H9 (cell line): Measurements from ENCODE around the gene SLX4IP. TPM values are rescaled to one million over a fixed set of nuclear protein-coding genes. Genes with fewer than 3 reads are reported as not detected.

ENCODE experiments used
- DNase-seq: peaks from one replicate; pipeline ENCODE4 v3.0.0-alpha.2; 2017
- H2AFZ ChIP-seq: one replicate; pipeline ENCODE4 v1.6.1; 2013; ENCODE audit warnings: mild to moderate bottlenecking, low read length, control low read depth, moderate library complexity
- H2AK5ac ChIP-seq: 2 replicates; pipeline ENCODE4 v1.6.1; 2013; ENCODE audit warnings: low read length, control low read depth, mixed read lengths; ENCODE audit not compliant: insufficient read length
- H2BK120ac ChIP-seq: one replicate; pipeline ENCODE4 v1.6.1; 2013; ENCODE audit warnings: low read depth, mild to moderate bottlenecking, low read length, control low read depth, inconsistent platforms; ENCODE audit not compliant: poor library complexity, severe bottlenecking
- H2BK12ac ChIP-seq: 2 replicates; pipeline ENCODE4 v1.6.1; 2013; ENCODE audit warnings: low read length, control low read depth, mixed read lengths, low read depth; ENCODE audit not compliant: insufficient read length
- H2BK15ac ChIP-seq: 2 replicates; pipeline ENCODE4 v1.6.1; 2013; ENCODE audit warnings: low read depth, low read length, control low read depth
- H2BK20ac ChIP-seq: one replicate; pipeline ENCODE4 v1.6.1; 2013; ENCODE audit warnings: low read depth, mild to moderate bottlenecking, low read length, control low read depth, inconsistent platforms; ENCODE audit not compliant: poor library complexity, severe bottlenecking
- H2BK5ac ChIP-seq: 2 replicates; pipeline ENCODE4 v1.6.1; 2013; ENCODE audit warnings: low read length, control low read depth, mixed read lengths; ENCODE audit not compliant: insufficient read length
- H3K14ac ChIP-seq: 2 replicates; pipeline ENCODE4 v1.6.1; 2013; ENCODE audit warnings: low read length, control low read depth; ENCODE audit not compliant: insufficient read depth
- H3K18ac ChIP-seq: 2 replicates; pipeline ENCODE4 v1.6.1; 2013; ENCODE audit warnings: low read depth, mild to moderate bottlenecking, mixed read lengths, low read length, control low read depth; ENCODE audit not compliant: insufficient read length
- H3K23ac ChIP-seq: 2 replicates; pipeline ENCODE4 v1.6.1; 2013; ENCODE audit warnings: low read length, control low read depth, mixed read lengths, low read depth; ENCODE audit not compliant: insufficient read length
- H3K23me2 ChIP-seq: 2 replicates; pipeline ENCODE4 v1.6.1; 2013; ENCODE audit warnings: low read depth, mild to moderate bottlenecking, mixed read lengths, low read length, control low read depth; ENCODE audit not compliant: insufficient read length, poor library complexity, severe bottlenecking
- H3K27ac ChIP-seq: 2 replicates; pipeline ENCODE4 v1.5.1; 2013; ENCODE audit warnings: low read length, control low read depth, mixed read lengths, low read depth; ENCODE audit not compliant: insufficient read length
- H3K27me3 ChIP-seq: 2 replicates; pipeline ENCODE4 v1.6.1; 2013; ENCODE audit warnings: low read length, control low read depth, inconsistent platforms; ENCODE audit not compliant: insufficient read depth
- H3K4ac ChIP-seq: 2 replicates; pipeline ENCODE4 v1.6.1; 2013; ENCODE audit warnings: low read depth, mild to moderate bottlenecking, control low read depth, inconsistent platforms, low read length, moderate library complexity
- H3K4me1 ChIP-seq: 2 replicates; pipeline ENCODE4 v1.6.1; 2013; ENCODE audit warnings: low read length, control low read depth, inconsistent platforms; ENCODE audit not compliant: insufficient read depth
- H3K4me2 ChIP-seq: 2 replicates; pipeline ENCODE4 v1.6.1; 2013; ENCODE audit warnings: low read length, control low read depth, mixed read lengths; ENCODE audit not compliant: insufficient read length, insufficient read depth
- H3K56ac ChIP-seq: 2 replicates; pipeline ENCODE4 v1.6.1; 2013; ENCODE audit warnings: low read depth, mild to moderate bottlenecking, mixed read lengths, low read length, control low read depth; ENCODE audit not compliant: insufficient read length
- H3K79me1 ChIP-seq: 2 replicates; pipeline ENCODE4 v1.6.1; 2013; ENCODE audit warnings: low read depth, mild to moderate bottlenecking, moderate library complexity, low read length, control low read depth, inconsistent platforms; ENCODE audit not compliant: insufficient read depth, poor library complexity, severe bottlenecking
- H3K79me2 ChIP-seq: 2 replicates; pipeline ENCODE4 v1.6.1; 2013; ENCODE audit warnings: low read length, control low read depth, inconsistent platforms; ENCODE audit not compliant: insufficient read depth
- H3K9ac ChIP-seq: 2 replicates; pipeline ENCODE4 v1.6.1; 2013; ENCODE audit warnings: low read length, control low read depth, mixed read lengths; ENCODE audit not compliant: insufficient read length; ENCODE audit errors: extremely low read depth
- H3K9me3 ChIP-seq: one replicate; pipeline ENCODE4 v1.6.1; 2013; ENCODE audit warnings: low read depth, low read length, inconsistent platforms; ENCODE audit not compliant: control insufficient read depth
- H3T11ph ChIP-seq: one replicate; pipeline ENCODE4 v1.6.1; 2013; ENCODE audit warnings: mild to moderate bottlenecking, low read length, control low read depth, inconsistent platforms
- H4K20me1 ChIP-seq: one replicate; pipeline ENCODE4 v1.6.1; 2013; ENCODE audit not compliant: control insufficient read depth, insufficient read length, insufficient read depth
- H4K5ac ChIP-seq: 2 replicates; pipeline ENCODE4 v1.6.1; 2013; ENCODE audit warnings: low read depth, mild to moderate bottlenecking, mixed read lengths, low read length, control low read depth; ENCODE audit not compliant: insufficient read length
- H4K8ac ChIP-seq: replicated peaks from 2 replicates; pipeline ENCODE4 v1.6.1; 2013; ENCODE audit warnings: low read length, control low read depth, mixed read lengths, low read depth; ENCODE audit not compliant: insufficient read length
- H4K91ac ChIP-seq: 2 replicates; pipeline ENCODE4 v1.6.1; 2013; ENCODE audit warnings: low read depth, mild to moderate bottlenecking, moderate library complexity, mixed read lengths, low read length, control low read depth; ENCODE audit not compliant: insufficient read length
- H3K27ac Mint-ChIP-seq, 3 experiments: 2 replicates in 2 of 3; 3 replicates in 1 of 3; pipeline ENCODE4 v1.8.0; 2020 to 2021; ENCODE audit warnings: mixed read lengths in 3 of 3, mild to moderate bottlenecking in 1 of 3, moderate library complexity in 1 of 3
- H3K27me3 Mint-ChIP-seq: 2 replicates; pipeline ENCODE4 v1.8.0; 2021; ENCODE audit warnings: low read depth, mild to moderate bottlenecking, moderate library complexity, mixed read lengths
- H3K36me3 Mint-ChIP-seq, 3 experiments: 2 replicates in 2 of 3; 3 replicates in 1 of 3; pipeline ENCODE4 v1.8.0; 2020 to 2021; ENCODE audit warnings: low read depth in 3 of 3, mixed read lengths in 3 of 3; ENCODE audit not compliant: insufficient read depth in 1 of 3
- H3K4me1 Mint-ChIP-seq, 2 experiments: 2 replicates each; pipeline ENCODE4 v1.8.0; 2020; ENCODE audit warnings: mixed read lengths in 2 of 2
- H3K4me3 Mint-ChIP-seq, 2 experiments: 2 replicates in 1 of 2; 3 replicates in 1 of 2; pipeline ENCODE4 v1.8.0; 2020 to 2021; ENCODE audit warnings: mild to moderate bottlenecking in 2 of 2, mixed read lengths in 2 of 2, moderate library complexity in 1 of 2
- H3K9me3 Mint-ChIP-seq, 2 experiments: 2 replicates in 1 of 2; 3 replicates in 1 of 2; pipeline ENCODE4 v1.8.0; 2020; ENCODE audit warnings: mild to moderate bottlenecking in 2 of 2, mixed read lengths in 2 of 2, moderate library complexity in 1 of 2
- CTCF ChIP-seq: fragments of 200-600 bp; sonication (generic); conservative IDR thresholded peaks from 3 replicates; pipeline ENCODE4 v1.8.0; 2021; ENCODE audit warnings: antibody characterized with exemption, mild to moderate bottlenecking
- WGBS: extraction: QIAGEN DNeasy Blood & Tissue Kit; methylation state at CpG from one replicate; pipeline ENCODE4 v1.1.7; 2013; ENCODE audit warnings: missing lambda C conversion rate, low lambda C conversion rate, mixed read lengths; ENCODE audit not compliant: insufficient read length; ENCODE audit errors: extremely low coverage; 5-methylcytosine and 5-hydroxymethylcytosine counted together
- total RNA-seq: library from RNA; stranded (reverse); gene quantifications from 2 replicates; pipeline ENCODE4 v1.2.1, GENCODE V29; 2021

The SLX4IP gene
- total RNA-seq, 1 experiment from 2014 or later, result 7.9 TPM

GRCh38 chr20:10549511-10549910 lies 114.4 kb downstream of the SLX4IP start:
- H3K18ac ChIP-seq, result no peak overlapping the region
- no peak overlapping the region for H4K8ac ChIP-seq
- no peaks in the 10 kb centered on the region for H3K79me1 ChIP-seq
- no peak overlapping the region for H2AK5ac ChIP-seq
- no peak for TF ChIP-seq CTCF
- H3K23me2 ChIP-seq, result no peaks in the 10 kb centered on the region
- no peaks in the 10 kb centered on the region for H3K36me3 Mint-ChIP-seq
- H3K27me3 Mint-ChIP-seq, result no peaks in the 10 kb centered on the region
- H3K23ac ChIP-seq, result no peak overlapping the region
- H3K27ac Mint-ChIP-seq, result no peak overlapping the region
- H3K4me3 Mint-ChIP-seq, result no peak overlapping the region
- H4K91ac ChIP-seq, result no peak overlapping the region
- H2BK20ac ChIP-seq, result no peak overlapping the region
- no peak overlapping the region for H3T11ph ChIP-seq
- no peak overlapping the region for H2BK120ac ChIP-seq
- H2BK12ac ChIP-seq, result no peak overlapping the region
- no peak overlapping the region for H3K4me2 ChIP-seq
- 0 out of 2 replicates have a peak, but pooled peaks cover 3% of the 10 kb centered on the region for H3K4me1 ChIP-seq
- no peak overlapping the region for H3K9ac ChIP-seq
- no peak overlapping the region for H2AFZ ChIP-seq
- H4K20me1 ChIP-seq, result no peaks in the 10 kb centered on the region
- H3K27me3 ChIP-seq, result no peaks in the 10 kb centered on the region
- H3K4ac ChIP-seq, result no peak overlapping the region
- no peaks in the 10 kb centered on the region for H3K9me3 ChIP-seq
- H3K14ac ChIP-seq, result no peak overlapping the region
- H2BK15ac ChIP-seq, result no peak overlapping the region
- H3K79me2 ChIP-seq, result no peaks in the 10 kb centered on the region
- no peak overlapping the region for H3K27ac ChIP-seq
- no peak overlapping the region for H3K56ac ChIP-seq
- no peaks in the 10 kb centered on the region for H3K9me3 Mint-ChIP-seq
- H3K4me1 Mint-ChIP-seq, result peaks cover 43 to 45% of the 10 kb centered on the region in 2 experiments
- WGBS, result no CpG with 5 or more reads among the region's 3 CpGs
- DNase-seq, result no peak
- no peak overlapping the region for H2BK5ac ChIP-seq
- H4K5ac ChIP-seq, result no peak overlapping the region
